GM19239 (cell line): ENCODE measurements around the gene C16orf86.

Source experiments
- DNase-seq: peaks from one replicate; pipeline ENCODE4 v3.0.0; 2011; ENCODE audit warnings: low spot score; ENCODE audit not compliant: insufficient read length
- FAIRE-seq: peaks from 2 replicates; lab custom pipeline; 2011; peaks lifted over from hg19 to GRCh38; lab: Jason Lieb, UNC

C16orf86 gene, protein sequence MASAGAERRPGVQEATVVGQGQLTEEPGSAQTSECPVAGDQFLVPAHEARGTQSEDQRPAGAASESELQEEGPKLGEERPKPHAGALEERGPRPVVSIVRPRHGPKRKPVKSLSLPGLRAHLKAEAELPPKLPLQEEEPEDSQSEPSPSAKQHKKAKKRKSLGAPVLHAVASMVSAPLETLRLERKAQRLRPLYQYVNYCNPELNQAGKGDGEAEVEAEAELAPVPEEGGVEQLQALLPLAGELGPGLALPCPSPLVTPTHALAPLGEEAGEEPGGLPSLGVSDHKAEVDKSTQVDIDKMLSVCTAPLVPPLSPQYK

DNA sequence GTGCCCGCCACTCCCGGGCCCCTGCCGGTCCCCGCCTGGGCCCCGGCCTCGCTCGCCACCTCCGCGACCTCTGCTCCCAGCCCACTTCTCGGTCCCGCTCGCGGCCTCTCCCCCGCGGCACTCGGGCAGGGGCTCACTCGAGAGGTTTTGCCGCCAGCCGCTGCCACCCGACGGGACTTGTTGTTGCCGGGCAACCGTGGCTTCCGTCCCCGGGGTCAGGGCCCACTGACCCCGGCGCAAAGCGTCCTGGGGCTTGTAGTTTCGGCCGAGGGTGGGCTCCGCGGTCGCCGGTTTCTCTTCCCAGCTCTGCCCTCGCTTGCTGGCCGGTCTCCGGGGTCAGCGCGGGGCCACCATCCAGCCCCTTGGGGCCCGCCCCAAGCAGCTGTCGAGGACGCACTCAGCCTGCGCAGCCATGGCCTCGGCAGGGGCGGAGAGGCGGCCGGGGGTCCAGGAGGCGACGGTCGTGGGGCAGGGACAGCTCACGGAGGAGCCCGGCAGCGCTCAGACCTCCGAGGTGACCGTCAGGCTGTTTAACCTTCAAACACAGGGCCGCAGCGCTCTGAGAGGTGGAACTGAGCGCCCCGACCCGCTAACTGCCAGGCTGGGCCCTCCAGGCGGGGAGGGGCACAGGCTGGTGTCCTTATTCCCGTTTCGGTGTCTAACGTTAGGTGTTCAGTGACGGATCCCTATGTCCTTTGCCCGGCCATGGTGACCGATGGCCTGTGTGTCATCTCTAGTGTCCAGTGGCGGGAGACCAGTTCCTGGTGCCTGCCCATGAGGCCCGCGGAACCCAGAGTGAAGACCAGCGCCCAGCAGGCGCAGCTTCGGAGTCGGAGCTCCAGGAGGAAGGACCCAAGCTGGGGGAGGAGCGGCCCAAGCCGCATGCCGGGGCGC lies at the start of gene C16orf86, which contains the start of gene ENKD1:
C16orf86 (plus strand) TSS at position 256 of the 894 bp plus-strand sequence; CDS start at position 413, 157 bp downstream.
ENKD1 (minus strand) TSS at position 192 of the 894 bp plus-strand sequence. CDS start 308 bp downstream, outside the sequence.
- FAIRE-seq (peak; percentile 70), DNase-seq (peak; percentile 93)

DNA sequence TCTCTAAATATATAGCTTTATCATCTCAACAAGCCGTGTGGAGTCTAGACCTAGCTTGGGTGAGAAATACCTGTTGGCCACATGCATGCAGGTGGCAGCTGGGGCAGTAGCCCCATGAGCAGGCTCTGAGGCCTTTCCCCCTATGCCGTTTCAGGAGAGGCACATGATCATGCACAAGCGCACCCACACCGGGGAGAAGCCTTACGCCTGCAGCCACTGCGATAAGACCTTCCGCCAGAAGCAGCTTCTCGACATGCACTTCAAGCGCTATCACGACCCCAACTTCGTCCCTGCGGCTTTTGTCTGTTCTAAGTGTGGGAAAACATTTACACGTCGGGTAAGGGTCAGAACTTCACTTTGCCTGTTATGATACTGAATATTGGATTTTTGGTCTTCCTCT lies 38.4 kb upstream of the C16orf86 start:
- DNase-seq (no peak), FAIRE-seq (no peak)

DNA sequence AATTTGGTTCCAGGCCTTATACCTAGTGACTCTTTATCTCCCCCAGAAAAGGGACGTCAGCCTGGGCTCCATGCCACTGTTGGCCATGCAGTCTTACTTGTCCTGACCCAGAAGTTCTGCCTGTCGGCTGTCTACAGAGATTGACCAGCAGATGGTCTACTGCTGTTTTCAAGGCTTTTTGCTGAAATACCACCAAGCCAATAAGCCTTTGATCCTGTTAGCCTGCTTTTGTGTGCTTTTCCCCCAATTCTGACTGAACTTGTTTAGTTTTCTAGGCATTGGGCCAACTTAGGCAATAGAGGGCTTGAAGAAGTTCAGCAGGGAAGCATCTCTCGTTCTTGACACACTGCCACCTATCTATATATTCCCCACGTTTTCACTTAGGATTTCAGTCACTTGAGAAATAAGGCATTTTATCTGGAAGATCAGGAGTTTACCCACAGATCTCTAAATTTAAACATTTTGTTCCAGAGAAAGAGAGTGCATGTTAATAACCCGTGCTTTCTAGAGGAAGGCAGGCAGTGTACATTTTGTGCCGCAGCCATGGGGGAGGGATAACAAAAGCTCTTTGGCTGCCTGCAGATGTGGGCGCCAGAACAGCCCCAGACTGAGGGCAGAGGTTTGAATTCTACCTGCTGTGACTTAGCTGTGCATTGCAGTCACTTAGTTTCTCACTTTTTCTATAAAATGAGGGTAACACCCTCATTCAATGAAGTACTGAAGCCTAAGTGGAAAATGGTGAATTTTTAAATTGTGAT lies 34.0 kb upstream of the C16orf86 start:
- no peak for DNase-seq
- FAIRE-seq: no peak

DNA sequence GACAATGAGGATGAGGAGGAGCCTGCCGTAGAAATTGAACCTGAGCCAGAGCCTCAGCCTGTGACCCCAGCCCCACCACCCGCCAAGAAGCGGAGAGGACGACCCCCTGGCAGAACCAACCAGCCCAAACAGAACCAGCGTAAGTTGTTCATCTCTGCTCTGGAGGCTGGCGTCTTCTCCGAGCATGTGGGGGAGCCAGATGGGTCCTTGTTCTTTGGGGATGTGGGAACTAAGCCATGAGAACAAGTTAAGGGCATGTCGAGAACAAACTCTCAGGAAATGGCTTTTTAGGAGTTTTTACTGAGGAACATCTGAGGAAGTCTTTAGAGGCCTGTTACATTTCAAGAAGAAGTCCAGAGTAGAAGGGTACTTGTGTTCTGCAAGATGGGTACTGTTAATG lies 29.9 kb upstream of the C16orf86 start:
- DNase-seq (no peak), FAIRE-seq (no peak)

DNA sequence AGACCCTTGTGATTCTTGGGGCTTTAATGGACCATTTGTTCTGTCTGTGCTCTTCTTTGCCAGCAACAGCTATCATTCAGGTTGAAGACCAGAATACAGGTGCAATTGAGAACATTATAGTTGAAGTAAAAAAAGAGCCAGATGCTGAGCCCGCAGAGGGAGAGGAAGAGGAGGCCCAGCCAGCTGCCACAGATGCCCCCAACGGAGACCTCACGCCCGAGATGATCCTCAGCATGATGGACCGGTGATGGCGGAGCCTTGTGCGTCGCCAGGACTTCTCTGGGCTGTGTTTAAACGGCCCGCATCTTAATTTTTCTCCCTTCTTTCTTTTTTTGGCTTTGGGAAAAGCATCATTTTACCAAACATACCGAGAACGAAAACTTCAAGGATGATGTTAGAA lies 29.0 kb upstream of the C16orf86 start:
- DNase-seq (no peak), FAIRE-seq (no peak)

DNA sequence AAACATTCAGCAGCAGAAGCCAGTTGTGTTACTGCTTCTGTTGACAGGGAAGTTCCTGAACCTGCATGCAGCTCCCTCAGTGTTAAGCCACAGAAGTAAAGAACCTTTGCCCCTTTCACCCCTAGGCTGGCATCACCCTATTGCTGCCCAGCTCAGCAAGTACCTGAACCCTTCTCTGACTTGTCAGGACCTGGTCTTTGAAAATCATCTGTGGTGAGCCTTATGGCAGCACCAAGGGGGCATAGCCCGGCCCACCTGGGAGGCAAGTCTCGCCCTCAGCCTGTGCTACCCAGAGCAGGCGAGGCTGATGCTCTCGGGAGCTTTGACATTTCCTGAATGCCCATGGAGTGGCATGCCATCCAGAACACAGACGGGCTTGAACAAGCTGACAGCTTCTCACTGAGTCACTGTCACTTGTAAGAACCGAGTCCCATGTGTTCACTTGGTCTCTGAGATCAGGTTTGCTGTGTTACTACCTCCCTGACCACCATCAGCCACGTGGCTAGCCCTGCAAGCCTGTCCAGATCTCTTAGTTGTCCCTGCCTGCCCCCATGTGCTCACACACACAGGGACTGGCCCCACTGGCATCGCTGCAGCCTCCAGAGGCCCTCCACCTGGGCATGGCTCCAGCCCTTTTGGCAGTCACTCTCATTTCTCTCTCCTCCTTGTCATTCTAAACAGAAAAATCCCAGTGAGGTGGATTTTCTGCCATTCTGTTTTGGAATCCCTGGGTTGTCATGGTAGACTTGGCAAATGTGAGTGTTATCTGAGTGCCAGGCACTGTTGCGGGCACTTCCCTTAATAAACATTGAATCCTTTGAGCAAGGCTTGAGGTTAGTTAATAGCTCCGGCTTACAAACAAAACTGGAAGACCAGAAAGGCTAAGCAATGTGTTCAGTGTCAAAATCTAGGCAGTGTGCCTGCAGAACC lies 24.6 kb upstream of the C16orf86 start:
- FAIRE-seq (no peak), DNase-seq (no peak)

DNA sequence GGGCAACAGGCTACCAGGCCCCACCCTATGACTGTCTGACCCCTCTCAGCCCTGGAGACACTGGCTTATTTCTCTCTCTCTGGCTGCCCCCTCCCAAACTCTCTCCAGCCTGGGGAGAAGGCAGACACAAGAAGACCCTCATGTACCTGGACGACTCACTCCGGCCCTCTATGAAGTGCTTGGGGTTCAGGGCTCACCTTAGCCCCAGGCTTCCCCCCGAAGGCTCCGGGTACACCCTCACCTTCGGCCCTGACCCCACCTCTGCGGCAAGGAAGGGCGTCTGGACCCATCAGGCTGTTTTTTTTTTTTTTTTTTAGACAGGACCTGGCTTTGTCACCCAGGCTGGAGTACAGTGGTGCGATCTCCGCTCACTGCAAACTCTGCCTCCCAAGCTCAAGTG lies 22.6 kb upstream of the C16orf86 start:
- FAIRE-seq (no peak), DNase-seq (no peak)

DNA sequence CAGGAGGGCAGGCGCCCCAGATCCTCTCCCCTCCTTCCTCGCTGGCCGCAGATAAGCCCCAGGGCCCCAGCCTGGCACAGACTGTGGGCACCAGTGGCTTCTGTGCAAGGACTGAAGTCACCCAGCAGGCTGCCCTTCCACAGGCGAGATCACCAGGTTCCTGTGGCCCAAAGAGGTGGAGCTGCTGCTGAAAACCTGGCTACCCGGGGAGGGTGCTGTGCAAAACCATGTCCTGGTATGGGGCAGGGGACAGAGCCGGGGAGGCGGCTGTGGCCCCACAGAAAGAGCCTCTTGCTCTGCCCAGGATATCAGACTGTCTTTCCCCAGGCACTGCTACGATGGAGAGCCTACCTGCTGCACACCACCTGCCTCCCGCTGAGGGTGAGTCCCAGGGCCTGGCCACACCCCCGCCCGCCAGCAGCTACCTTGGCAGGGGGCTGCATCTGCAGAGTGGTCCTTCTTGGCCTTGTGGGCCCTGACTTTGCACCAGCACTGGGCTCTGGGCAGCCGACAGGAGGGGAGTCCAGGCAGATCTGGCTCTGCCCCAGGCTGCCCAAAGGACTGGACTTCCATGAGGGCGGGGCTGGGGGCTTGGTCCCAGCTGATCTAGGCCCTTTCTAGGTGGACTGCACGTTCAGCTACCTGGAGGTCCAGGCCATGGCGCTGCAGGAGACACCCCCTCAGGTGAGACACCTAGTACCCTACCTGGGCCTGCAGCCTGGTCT lies 21.1 kb upstream of the C16orf86 start:
- FAIRE-seq: no peak
- peak; percentile 27 for DNase-seq

DNA sequence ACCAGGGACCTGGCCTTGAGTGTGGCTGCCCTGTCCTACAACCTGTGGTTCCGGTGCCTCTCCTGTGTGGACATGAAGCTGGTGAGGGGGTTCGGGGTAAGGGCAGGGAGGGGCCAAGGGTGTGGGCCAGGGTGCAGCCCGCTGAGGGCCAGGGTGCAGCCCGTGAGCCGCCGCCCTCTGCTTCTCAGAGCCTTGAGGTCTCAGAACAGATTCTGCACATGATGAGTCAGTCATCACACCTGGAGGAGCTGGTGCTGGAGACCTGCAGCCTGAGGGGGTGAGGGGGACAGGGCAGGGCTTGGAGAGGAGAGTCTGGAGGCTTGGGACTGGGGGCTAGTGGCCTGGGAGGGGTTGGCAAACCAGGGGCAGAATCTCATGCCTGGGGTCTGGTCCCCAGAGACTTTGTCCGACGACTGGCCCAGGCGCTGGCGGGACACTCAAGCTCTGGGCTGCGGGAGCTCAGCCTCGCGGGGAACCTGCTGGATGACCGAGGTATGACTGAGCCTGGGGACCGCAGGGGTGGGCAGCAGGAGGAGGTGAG lies 19.4 kb upstream of the C16orf86 start:
- no peak for FAIRE-seq
- DNase-seq: peak; percentile 33

DNA sequence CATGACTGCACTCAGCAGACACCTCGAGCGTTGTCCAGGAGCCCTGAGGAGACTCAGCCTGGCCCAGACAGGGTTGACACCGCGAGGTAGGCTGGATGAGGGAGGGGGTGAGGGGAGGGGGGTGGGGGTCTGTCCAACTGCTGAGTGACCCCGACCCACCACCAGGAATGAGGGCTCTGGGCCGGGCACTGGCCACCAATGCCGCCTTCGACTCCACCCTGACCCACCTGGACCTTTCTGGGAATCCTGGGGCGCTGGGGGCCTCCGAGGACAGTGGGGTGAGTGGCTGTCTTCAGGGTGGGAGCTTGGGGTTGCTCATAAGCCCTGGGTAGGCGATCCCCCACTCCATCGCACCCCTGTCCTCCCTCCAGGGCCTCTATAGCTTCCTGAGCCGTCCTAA lies 18.9 kb upstream of the C16orf86 start:
- DNase-seq (no peak), FAIRE-seq (no peak)

DNA sequence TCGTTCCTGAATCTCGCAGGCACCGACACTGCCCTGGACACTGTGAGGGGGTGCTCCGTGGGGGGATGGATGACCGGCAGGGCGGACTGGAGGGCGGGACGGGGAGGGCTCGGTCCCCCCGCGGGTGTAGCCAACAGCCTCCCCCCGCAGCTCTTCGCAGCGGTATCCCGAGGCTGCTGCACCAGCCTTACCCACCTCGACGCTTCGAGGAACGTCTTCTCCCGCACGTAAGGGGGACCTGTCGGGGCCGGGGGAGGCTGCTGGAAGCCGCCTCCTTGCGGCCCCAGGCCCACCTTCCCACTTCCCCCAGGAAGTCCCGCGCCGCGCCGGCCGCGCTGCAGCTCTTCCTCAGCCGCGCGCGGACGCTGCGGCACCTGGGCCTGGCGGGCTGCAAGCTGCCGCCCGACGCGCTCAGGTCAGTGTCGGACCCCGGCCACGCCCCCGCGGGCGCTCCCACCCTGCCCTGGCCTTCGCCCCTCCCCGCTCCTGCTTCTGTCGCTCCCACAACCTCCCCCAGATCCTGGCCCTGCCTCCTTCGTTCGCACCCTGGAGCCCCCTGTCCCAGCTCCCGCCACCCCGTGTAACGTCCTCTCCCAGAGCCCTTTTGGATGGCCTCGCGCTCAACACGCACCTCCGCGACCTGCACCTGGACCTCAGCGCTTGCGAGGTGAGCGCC lies 18.4 kb upstream of the C16orf86 start:
- DNase-seq: no peak
- no peak for FAIRE-seq

DNA sequence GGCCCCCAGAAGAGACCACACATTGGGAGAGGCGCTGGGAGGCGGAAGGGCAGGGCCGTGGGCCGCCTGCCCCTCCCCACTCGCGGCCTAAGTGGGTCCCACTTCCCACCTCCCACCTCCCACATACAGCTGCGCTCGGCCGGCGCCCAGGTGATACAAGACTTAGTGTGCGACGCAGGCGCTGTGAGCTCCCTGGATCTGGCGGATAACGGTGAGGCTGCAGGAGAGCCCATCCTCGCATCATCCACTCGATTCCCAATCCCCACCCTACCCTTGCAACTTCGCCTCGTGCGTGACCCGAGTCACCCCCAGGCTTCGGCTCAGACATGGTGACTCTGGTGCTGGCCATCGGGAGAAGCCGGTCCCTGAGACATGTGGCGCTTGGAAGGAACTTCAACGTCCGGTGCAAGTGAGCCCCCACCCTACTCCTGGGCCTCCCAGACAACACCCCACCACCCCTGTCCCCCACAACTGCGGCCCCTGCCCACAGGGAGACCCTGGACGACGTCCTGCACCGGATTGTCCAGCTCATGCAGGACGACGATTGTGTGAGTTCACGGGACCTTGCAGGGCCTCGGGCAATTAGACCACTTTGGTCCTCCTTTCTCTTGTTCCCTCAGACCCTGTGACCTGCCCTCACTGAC lies 17.7 kb upstream of the C16orf86 start:
- DNase-seq (no peak), FAIRE-seq (no peak)

DNA sequence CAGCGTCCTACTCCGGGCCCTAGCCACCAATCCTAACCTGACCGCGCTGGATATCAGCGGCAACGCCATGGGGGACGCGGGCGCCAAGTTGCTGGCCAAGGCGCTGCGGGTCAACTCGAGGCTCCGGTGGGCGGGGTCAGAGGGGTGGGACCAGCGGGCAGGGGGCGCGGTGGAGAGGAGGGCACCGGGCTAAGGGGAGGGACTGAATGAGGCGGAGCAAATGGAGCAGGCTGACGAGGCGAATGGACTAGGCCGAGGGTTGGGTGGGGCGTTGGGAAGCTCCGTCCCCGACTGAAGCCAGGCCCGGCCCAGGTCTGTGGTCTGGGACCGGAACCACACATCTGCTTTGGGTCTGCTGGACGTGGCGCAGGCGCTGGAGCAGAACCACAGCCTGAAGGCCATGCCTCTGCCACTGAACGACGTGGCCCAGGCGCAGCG lies 17.1 kb upstream of the C16orf86 start:
- FAIRE-seq (no peak), DNase-seq (no peak)

DNA sequence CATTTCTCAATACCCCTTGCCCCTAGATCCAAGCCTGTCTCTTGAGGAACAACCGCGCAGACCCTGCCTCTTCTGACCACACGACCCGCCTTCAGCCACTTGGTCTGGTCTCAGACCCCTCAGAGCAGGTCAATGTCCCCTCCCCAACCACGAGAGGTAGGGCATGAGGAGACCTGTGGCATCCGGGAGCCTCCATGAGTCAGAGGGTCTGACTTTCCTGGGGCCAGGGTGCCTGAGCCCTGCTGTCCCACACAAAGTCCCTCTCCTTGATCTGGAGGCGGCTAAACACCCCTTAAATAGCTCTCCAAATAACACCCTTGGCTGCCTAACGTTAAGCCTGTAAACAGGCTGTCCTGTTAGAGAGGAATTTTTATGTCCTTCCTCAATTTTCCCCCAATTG lies 16.6 kb upstream of the C16orf86 start:
- FAIRE-seq: no peak
- DNase-seq: no peak

DNA sequence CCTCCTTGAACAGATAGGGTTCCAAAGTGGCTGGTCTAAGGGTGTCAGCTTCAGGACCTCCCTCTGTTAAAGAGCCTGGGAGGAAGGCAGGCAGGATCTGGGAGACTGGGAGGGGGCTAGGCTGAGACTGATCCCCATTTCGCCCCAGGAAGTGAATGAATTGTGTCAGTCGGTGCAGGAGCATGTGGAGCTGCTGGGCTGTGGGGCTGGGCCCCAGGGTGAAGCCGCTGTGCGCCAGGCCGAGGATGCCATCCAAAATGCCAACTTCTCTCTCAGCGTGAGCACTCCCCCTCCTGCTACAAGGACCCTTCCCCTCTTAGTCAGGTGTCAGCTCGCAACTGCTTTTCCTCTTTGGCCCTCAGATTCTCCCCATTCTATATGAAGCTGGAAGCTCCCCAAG lies 15.6 kb upstream of the C16orf86 start:
- DNase-seq: no peak
- no peak for FAIRE-seq

DNA sequence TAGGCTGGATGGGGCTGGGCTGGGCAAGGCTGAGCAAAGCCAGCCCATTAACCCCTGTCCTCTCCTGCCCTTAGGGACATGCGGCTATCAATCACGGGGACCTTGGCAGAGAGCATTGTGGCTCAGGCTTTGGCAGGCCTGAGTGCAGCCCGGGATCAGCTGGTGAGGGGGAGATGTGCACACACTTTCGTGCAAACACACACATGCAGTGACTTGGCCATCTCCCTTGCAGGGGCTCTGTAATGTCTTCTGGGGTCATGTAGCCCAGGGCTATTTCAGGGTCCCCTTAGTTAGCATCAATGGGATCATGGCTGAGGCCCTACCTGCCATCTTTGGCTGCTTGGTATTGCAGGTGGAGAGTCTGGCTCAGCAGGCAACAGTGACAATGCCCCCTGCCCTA lies 14.8 kb upstream of the C16orf86 start:
- DNase-seq (no peak), FAIRE-seq (no peak)

DNA sequence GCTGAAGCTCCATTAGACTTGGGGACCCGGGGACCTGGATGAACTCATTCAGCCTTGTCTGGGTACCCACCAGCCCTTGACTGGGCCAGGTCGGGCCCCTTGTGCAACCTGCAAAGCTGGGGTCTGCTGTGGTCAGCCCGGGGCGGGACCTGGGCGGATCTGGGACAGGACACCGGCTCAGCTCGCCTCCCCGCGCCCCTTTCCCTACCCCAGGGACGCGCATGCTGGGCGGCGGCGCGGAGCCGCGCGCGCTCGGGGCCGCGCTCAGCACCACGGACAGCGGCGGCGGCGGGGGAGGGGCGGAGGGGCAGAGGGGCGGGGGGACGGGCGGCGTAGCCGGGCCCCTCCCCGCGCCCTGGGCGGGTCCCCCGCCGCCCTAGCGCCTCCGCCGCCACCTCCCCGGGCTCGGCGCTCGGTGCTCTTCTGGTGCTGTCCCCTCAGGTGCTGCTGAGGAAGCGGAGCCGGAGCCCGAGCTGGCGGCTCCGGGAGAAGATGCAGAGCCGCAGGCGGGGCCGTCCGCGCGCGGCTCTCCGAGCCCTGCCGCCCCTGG lies 14.0 kb upstream of the C16orf86 start:
- DNase-seq (no peak), FAIRE-seq (no peak)
